Measurements from ENCODE around the gene FCGBP. TPM values are rescaled to one million over a fixed set of nuclear protein-coding genes. Genes with fewer than 3 reads are reported as not detected.

Gene FCGBP
- total and polyA plus RNA-seq, 2 of the 4 experiments (the other 2 are of a cell fraction) = under 0.01 to 0.03 TPM

DNA sequence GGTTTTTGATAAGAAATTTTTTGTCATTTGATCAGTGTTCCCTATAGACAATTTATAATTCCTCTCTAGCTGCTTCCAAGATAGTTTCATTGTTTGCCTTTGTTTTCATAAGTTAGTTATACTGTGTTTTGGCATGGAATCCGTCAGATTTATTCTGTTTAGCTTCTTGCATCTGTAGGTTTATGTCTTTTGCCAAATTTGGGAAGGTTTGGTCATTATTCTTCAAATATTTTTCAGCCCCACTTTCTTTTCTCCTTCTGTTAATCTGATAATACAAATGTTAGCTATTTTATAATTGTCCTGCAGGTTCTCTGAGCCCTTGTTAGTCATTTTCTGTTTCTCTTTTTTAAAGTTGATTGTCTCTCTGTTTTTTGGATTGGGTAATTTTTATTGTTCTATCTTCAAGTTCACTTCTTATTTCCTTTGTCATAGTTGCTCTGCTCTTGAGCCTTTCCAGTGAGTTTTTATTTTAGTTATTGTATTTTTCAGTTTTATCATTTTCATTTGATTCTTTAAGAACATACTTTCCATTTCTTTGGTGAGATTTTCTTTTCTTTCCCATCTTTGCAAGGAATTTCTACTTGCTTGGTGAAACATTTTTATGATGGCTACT, 5.9 kb upstream of the FCGBP start:
- in situ Hi-C loops (cut with MboI; ENCODE audit: low sequenced_read_pairs) = no loop called here
- dilution Hi-C loops (cut with HindIII; ENCODE audit: low sequenced_read_pairs, unreplicated experiment) = no loop called here
- Histone ChIP-seq H2BK120ac (ENCODE audit: low read depth, low read length) (no peak overlapping the region), H3K9ac (ENCODE audit: low read depth, low read length) (no peak overlapping the region), H3K27ac (ENCODE audit: insufficient read depth, low read length) (no peak overlapping the region), H3K4me3 (ENCODE audit: insufficient read depth, low read depth, low read length) (no peak overlapping the region), H3K9me3 (ENCODE audit: control insufficient read depth, insufficient read depth, low read length) (no peaks in the 10 kb centered on the region), H2AFZ (replicated peaks; ENCODE audit: low read length, poor library complexity) (no peak overlapping the region), H4K5ac (ENCODE audit: low read depth, low read length) (no peak overlapping the region), H3K36me3 (ENCODE audit: control insufficient read depth, insufficient read depth, low read length) (no peaks in the 10 kb centered on the region), H2BK15ac (ENCODE audit: low read depth, low read length) (no peak overlapping the region), H4K8ac (ENCODE audit: low read depth in 2 of 2, low read length in 2 of 2) (no peak overlapping the region), H4K20me1 (ENCODE audit: insufficient read depth, low read length) (no peaks in the 10 kb centered on the region), H3K14ac (replicated peaks; ENCODE audit: low read depth, low read length) (no peak overlapping the region), H3K27me3 (ENCODE audit: control insufficient read depth, insufficient read depth, low read length) (no peaks in the 10 kb centered on the region), H3K79me1 (ENCODE audit: low read depth in 1 of 2, low read length in 2 of 2) (no peaks in the 10 kb centered on the region), H3K4me2 (ENCODE audit: low read depth, low read length) (no peak overlapping the region), H2AK9ac (replicated peaks; ENCODE audit: low read depth, low read length, poor library complexity) (no peak overlapping the region), H2BK5ac (ENCODE audit: low read depth, low read length, poor library complexity, severe bottlenecking) (no peak overlapping the region), H4K91ac (ENCODE audit: insufficient read depth, low read depth, low read length) (no peak overlapping the region), H2AK5ac (ENCODE audit: low read depth, low read length) (no peak overlapping the region), H3K9me1 (ENCODE audit: insufficient read depth, low read length) (no peaks in the 10 kb centered on the region), H2BK20ac (ENCODE audit: low read depth, low read length) (no peak overlapping the region), H3K4ac (ENCODE audit: low read depth, low read length) (no peak overlapping the region), H3K23ac (ENCODE audit: low read depth, low read length) (no peak overlapping the region), H3K18ac (ENCODE audit: low read depth, low read length) (no peak overlapping the region), H3K4me1 (ENCODE audit: control insufficient read depth, insufficient read depth, low read length) (no peaks in the 10 kb centered on the region), H3K56ac (ENCODE audit: extremely low read depth, insufficient read depth, low read length) (no peak overlapping the region)
- POLR2A ChIA-PET (ENCODE audit: unreplicated experiment) = no interaction called here
- ATAC-seq (ENCODE audit: low read depth) (no peak), DNase-seq (no peak)
- TF ChIP-seq, protein P1, sequence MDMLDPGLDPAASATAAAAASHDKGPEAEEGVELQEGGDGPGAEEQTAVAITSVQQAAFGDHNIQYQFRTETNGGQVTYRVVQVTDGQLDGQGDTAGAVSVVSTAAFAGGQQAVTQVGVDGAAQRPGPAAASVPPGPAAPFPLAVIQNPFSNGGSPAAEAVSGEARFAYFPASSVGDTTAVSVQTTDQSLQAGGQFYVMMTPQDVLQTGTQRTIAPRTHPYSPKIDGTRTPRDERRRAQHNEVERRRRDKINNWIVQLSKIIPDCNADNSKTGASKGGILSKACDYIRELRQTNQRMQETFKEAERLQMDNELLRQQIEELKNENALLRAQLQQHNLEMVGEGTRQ (IDR thresholded peaks at IDR 0.05; ENCODE audit: low read depth, low read length) = no peak
- CTCF ChIA-PET = no interaction called here
- no TSS peak for BruUV-seq (replicated peaks)
- no CpG with 5 or more reads among the region's 1 CpG for WGBS, 2 experiments (ENCODE audit: extremely low coverage in 2 of 2, insufficient read length in 1 of 2)
- intact Hi-C loops (cut with micrococcal nuclease) = no loop called here

Measured in IMR-90 (cell line).